GM12864 (cell line): ENCODE data around the gene ALOX5AP.

Experiments used
- DNase-seq: peaks from one replicate; pipeline ENCODE4 v3.0.0-alpha.2; 2011; ENCODE audit warnings: low read depth
- H3K4me3 ChIP-seq: 2 replicates; pipeline ENCODE4 v1.5.1; 2011; ENCODE audit warnings: mild to moderate bottlenecking, low read depth, low read length, control low read depth
- TF ChIP-seq, protein P1 (sequence below): IDR thresholded peaks from 2 replicates; pipeline ENCODE4 v1.5.1; 2011; ENCODE audit warnings: low read depth, mild to moderate bottlenecking, moderate library complexity, low read length, control low read depth, inconsistent platforms; ENCODE audit errors: missing control alignments

ALOX5AP gene

DNA sequence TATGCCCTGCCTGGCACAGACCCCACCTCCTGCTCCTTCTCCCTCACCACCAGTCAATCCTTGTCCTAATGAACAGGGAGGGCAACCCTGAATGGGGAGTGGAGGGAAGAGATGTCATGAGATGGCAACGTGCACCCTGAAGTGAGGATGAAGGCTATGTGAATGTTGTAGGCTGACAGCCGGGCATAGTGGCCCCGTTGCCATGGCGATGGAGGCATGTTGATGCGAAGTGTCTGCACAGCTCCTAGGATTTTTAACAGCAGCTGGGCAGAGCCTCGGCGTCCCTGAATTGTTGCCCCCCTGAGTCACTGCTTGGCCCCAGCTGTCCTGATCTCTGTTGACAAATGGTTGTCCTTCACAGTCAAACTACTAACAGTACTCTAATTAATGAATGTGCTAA is 4.8 kb upstream of the ALOX5AP start:
- TF ChIP-seq, protein P1, sequence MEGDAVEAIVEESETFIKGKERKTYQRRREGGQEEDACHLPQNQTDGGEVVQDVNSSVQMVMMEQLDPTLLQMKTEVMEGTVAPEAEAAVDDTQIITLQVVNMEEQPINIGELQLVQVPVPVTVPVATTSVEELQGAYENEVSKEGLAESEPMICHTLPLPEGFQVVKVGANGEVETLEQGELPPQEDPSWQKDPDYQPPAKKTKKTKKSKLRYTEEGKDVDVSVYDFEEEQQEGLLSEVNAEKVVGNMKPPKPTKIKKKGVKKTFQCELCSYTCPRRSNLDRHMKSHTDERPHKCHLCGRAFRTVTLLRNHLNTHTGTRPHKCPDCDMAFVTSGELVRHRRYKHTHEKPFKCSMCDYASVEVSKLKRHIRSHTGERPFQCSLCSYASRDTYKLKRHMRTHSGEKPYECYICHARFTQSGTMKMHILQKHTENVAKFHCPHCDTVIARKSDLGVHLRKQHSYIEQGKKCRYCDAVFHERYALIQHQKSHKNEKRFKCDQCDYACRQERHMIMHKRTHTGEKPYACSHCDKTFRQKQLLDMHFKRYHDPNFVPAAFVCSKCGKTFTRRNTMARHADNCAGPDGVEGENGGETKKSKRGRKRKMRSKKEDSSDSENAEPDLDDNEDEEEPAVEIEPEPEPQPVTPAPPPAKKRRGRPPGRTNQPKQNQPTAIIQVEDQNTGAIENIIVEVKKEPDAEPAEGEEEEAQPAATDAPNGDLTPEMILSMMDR: no peak

DNA sequence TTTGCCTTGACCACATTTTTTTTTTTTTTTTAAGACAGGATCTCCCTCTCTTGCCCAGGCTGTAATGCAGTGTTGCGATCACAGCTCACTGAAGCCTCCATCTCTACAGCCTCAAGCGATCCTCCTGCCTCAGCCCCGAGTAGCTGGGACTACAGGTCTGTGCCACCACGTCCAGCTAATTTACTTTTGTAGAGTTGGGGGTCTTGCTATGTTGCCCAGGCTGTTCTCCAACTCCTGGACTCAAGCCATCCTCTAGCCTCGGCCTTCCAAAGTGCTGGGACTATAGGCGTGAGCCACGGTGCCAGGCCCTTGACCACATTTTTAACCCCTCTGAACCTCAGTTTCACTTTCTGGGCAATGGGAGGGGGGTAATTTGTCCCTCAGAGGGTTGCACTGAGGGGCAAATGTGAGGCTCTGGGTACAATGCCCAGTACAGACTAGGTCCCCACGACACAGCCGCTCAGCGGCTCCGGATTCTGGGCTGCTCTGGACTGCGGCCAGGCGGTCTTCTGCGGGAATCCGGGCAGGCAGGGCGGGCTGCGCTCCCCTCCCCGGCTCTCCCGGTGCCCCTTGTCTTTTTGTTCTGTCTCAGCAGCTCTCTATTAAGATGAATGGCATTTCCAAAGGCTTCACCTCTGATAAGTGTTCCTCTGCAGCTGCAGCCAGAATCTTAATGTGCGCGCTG is 3.8 kb upstream of the ALOX5AP start:
- H3K4me3 ChIP-seq: no peak overlapping the region
- TF ChIP-seq, protein P1: no peak
- DNase-seq: no peak

More for the DNA sequence above, 4.8 kb upstream of the ALOX5AP start:
- H3K4me3 ChIP-seq: no peak overlapping the region
- no peak for DNase-seq

DNA sequence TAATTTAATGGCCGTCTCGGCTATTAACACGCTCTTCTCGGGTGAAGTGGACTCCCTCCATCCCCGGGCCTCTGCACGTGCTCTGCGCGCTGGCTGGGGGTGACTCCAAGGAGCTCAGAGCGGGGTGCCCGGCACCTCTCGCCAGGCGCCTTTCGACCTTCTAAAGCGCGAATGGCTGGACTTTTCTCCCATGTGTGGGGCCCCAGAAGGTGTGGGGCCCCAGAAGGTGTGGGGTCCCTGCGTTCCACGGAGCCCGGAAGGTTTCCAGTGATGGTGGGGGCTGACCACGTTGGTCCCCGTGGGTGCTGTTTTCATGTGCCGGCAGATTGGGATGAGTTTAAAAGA is 3.3 kb upstream of the ALOX5AP start:
- no peak overlapping the region for H3K4me3 ChIP-seq
- no peak for DNase-seq
- TF ChIP-seq, protein P1: no peak

DNA sequence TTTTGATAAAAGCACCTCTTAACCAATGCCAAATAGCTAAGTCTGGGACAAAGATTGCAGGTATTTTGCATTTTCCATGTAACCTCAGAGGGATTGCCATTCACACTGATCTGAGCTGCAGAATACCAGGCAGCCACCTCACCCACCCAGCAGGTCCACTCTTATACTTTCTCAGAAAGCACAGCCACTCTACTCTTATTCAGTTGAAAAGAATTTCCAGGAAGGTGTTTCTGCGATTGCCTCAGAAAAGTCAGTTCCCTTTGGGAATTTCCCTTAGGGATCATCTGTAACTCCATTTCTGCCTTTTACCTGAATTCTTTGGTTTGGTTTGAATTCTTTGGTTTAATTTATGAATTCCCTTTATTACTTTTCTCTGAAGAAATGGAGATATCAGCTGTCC is 904 bp upstream of the ALOX5AP start:
- no peak overlapping the region for H3K4me3 ChIP-seq
- TF ChIP-seq, protein P1: no peak
- no peak for DNase-seq

DNA sequence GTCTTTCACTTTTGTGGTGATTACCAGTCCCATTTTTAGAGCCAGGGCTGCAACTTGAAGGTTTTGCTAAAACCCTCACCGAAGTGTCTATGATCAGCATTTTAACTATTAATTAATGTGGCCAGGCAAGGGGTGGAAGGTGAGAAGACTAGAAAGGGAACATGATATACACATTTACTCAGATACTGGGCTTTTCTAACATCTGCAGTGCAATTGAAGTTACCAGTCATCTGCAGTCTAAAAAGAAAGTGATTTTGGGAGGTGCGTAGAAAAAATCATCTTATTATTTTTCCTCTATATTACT is 481 bp downstream of the ALOX5AP start:
- TF ChIP-seq, protein P1: no peak
- H3K4me3 ChIP-seq: peak overlapping the region; percentile 17
- DNase-seq: no peak

DNA sequence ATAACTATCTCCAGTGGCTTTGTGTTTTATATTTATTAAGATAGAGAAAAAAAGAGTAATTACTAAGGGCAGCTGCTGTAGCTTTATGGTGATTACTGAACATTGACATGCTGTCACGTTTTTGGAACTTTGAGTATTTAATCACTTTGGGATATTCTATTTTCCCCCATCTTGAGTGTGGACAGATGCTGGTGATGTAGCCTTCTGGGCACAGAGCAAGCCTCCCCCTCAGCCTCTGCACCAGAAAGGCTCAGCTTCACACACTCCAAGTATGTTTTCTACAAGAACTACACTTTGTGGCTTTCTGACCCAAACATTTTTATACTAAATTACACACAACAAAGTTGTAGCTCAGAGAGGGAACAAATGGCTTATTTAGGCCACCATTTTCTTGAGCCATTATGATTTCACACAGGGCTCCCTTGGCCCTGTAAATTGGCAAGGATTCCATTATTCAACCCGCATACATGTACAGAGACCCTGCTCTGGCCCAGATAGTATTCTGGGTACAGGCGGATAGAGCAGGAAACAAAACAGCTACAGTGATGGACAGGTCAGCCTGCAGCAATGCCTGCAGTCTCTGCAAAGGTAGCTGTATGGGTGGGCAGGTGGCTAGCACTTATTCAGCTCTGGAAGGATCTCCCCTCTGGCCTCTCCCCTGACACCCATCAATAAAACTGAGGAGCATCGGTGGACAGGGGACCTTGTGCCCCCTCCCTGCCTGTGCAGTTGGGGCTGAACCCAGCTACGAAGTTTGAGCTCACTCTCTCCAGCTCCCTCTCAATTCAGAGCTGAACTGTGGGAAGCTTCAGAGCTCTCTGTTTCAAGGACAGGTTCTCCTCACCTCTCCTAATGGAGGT is 1.3 kb downstream of the ALOX5AP start:
- TF ChIP-seq, protein P1: no peak
- DNase-seq: no peak
- peak overlapping the region; percentile 19; the same call in 1 of the 2 replicates for H3K4me3 ChIP-seq
